Fibroblast of lung (primary cell): ENCODE data around the gene TMEM97. TPM values are rescaled to one million over a fixed set of nuclear protein-coding genes. Genes with fewer than 3 reads are reported as not detected.

Experiments used
- DNase-seq, 2 donors: peaks; one replicate each; pipeline versions ENCODE4 v3.0.0 to v3.0.0-alpha.2; 2010; ENCODE audit warnings: low read depth in 2 of 2
- H2AFZ ChIP-seq: 2 replicates; pipeline ENCODE4 v1.5.1; 2012; ENCODE audit warnings: low read length, control low read depth, inconsistent platforms
- H3K27ac ChIP-seq: 2 replicates; pipeline ENCODE4 v1.5.1; 2011; ENCODE audit warnings: low read length, control low read depth; ENCODE audit not compliant: insufficient read depth
- H3K27me3 ChIP-seq: 2 replicates; pipeline ENCODE4 v1.5.1; 2011; ENCODE audit warnings: mild to moderate bottlenecking, low read length; ENCODE audit not compliant: control insufficient read depth, insufficient read depth
- H3K36me3 ChIP-seq: 2 replicates; pipeline ENCODE4 v1.5.1; 2011; ENCODE audit warnings: low read length; ENCODE audit not compliant: control insufficient read depth, insufficient read depth
- H3K4me1 ChIP-seq: 2 replicates; pipeline ENCODE4 v1.5.1; 2011; ENCODE audit warnings: low read length; ENCODE audit not compliant: control insufficient read depth, insufficient read depth; ENCODE audit errors: extremely low read depth
- H3K4me2 ChIP-seq: 2 replicates; pipeline ENCODE4 v1.5.1; 2011; ENCODE audit warnings: low read length, control low read depth; ENCODE audit not compliant: insufficient read depth; ENCODE audit errors: extremely low read depth
- H3K4me3 ChIP-seq, 4 experiments: fragments of 200-600 bp in 1 of 4; sonication (generic) in 1 of 4; replicated peaks in 1 of 4; 2 replicates each; pipeline ENCODE4 v1.5.1; 2011 to 2016; ENCODE audit warnings: low read length in 4 of 4, low read depth in 3 of 4, mild to moderate bottlenecking in 3 of 4, control low read depth in 2 of 4, inconsistent platforms in 1 of 4, mixed read lengths in 1 of 4; ENCODE audit not compliant: insufficient read depth in 1 of 4; ENCODE audit errors: control extremely low read depth in 1 of 4
- H3K79me2 ChIP-seq: 2 replicates; pipeline ENCODE4 v1.5.1; 2012; ENCODE audit warnings: mild to moderate bottlenecking, low read length, inconsistent platforms; ENCODE audit not compliant: control insufficient read depth, insufficient read depth
- H3K9ac ChIP-seq: 2 replicates; pipeline ENCODE4 v1.5.1; 2011; ENCODE audit warnings: mild to moderate bottlenecking, low read length, control low read depth; ENCODE audit not compliant: insufficient read depth
- H3K9me3 ChIP-seq: 2 replicates; pipeline ENCODE4 v1.5.1; 2012; ENCODE audit warnings: low read depth, low read length; ENCODE audit not compliant: control insufficient read depth, insufficient read depth
- H4K20me1 ChIP-seq: 2 replicates; pipeline ENCODE4 v1.5.1; 2011; ENCODE audit warnings: low read length; ENCODE audit not compliant: control insufficient read depth, insufficient read depth; ENCODE audit errors: extremely low read depth
- EZH2 ChIP-seq: IDR thresholded peaks from 2 replicates; pipeline ENCODE4 v1.5.1; 2012; ENCODE audit warnings: low read length, control low read depth, mild to moderate bottlenecking; ENCODE audit errors: missing control alignments
- polyA plus RNA-seq, 2 donors: library from polyadenylated mRNA; depleted of rRNA in 1 of 2; stranded (reverse) in 1 of 2; unstranded in 1 of 2; fragments of >200 nt; gene quantifications; 2 replicates each; pipeline ENCODE4 v1.2.1, GENCODE V29; 2011 to 2012; ENCODE audit warnings: missing spikeins in 1 of 2
- total RNA-seq: library from RNA; depleted of rRNA; stranded (reverse); fragments of >200 nt; gene quantifications from 2 replicates; pipeline ENCODE4 v1.2.1, GENCODE V29; 2014
- TF ChIP-seq, protein P1 (sequence below), 2 donors: IDR thresholded peaks in 1 of 2; conservative IDR thresholded peaks in 1 of 2; 1 replicate in 1 of 2; 2 replicates in 1 of 2; pipeline ENCODE4 v1.5.1; 2011 to 2012; ENCODE audit warnings: low read length in 2 of 2, control low read depth in 1 of 2, inconsistent platforms in 1 of 2, low read depth in 1 of 2, mild to moderate bottlenecking in 1 of 2

TMEM97 gene
- total and polyA plus RNA-seq, 2 donors (not counting 1 experiment from before 2014, with no cell fraction given) = 34.4 to 43.6 TPM

GRCh38 chr17:28293994-28294393, 25.0 kb upstream of the TMEM97 start:
- no peaks in the 10 kb centered on the region for H3K9me3 ChIP-seq
- no peaks in the 10 kb centered on the region for H4K20me1 ChIP-seq
- H3K4me1 ChIP-seq = no peaks in the 10 kb centered on the region
- H2AFZ ChIP-seq = no peak overlapping the region
- no peak overlapping the region for H3K4me2 ChIP-seq
- TF ChIP-seq, protein P1, sequence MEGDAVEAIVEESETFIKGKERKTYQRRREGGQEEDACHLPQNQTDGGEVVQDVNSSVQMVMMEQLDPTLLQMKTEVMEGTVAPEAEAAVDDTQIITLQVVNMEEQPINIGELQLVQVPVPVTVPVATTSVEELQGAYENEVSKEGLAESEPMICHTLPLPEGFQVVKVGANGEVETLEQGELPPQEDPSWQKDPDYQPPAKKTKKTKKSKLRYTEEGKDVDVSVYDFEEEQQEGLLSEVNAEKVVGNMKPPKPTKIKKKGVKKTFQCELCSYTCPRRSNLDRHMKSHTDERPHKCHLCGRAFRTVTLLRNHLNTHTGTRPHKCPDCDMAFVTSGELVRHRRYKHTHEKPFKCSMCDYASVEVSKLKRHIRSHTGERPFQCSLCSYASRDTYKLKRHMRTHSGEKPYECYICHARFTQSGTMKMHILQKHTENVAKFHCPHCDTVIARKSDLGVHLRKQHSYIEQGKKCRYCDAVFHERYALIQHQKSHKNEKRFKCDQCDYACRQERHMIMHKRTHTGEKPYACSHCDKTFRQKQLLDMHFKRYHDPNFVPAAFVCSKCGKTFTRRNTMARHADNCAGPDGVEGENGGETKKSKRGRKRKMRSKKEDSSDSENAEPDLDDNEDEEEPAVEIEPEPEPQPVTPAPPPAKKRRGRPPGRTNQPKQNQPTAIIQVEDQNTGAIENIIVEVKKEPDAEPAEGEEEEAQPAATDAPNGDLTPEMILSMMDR (conservative IDR thresholded peaks at IDR 0.05 in 1 of 2, IDR thresholded peaks at IDR 0.05 in 1 of 2; ENCODE audit: low read depth in 1 of 2, low read length in 2 of 2) = no peak
- TF ChIP-seq EZH2 = no peak
- DNase-seq = no peak
- H3K36me3 ChIP-seq = no peaks in the 10 kb centered on the region
- no peak overlapping the region for H3K4me3 ChIP-seq
- no peak overlapping the region for H3K27ac ChIP-seq
- no peak overlapping the region for H3K9ac ChIP-seq
- H3K27me3 ChIP-seq = no peaks in the 10 kb centered on the region
- H3K79me2 ChIP-seq = no peaks in the 10 kb centered on the region

DNA sequence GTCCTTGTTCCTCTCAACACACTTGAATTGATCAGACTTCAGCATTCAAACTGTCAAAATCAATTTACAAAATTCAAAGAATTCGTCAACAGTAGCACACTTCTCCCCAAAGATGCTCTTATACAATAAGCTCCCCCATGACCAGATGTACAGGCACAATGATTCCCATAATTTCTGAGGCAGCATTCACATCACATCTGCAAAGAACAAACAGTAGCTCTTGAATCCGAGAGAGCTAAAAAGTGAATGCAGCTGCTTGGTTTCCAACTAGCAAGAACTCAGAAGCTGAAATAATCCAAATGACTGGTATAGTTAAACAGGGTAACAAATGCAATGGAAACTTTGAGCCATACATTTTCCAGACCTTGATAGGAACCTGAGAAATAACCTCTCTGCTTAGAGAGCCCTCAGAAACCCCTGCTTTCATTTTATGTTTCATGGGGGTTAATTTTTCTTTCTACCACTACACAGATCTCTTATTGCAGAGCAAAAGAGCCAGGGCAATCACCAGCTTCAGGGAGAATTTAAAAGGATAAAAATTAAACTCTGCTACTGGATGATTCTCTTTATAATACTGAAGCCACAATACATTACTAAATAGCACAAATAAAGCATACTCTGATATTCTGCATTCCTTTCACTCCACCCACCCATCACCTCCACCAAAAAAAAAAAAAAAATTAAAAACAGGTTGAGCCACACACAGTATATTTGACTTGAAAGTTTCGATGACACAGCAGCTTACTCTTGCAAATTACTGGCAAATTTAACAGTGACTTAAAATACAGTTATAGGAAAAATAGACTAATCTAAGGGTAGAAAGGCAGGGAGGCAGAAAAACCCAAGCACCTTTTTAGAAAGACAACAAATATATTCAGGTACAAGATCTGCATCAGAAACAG, 23.1 kb upstream of the TMEM97 start:
- no peak overlapping the region for H3K27ac ChIP-seq
- no peak for DNase-seq
- no peak for TF ChIP-seq EZH2
- TF ChIP-seq, protein P1 (conservative IDR thresholded peaks at IDR 0.05 in 1 of 2, IDR thresholded peaks at IDR 0.05 in 1 of 2; ENCODE audit: low read depth in 1 of 2, low read length in 2 of 2) = no peak
- H3K9ac ChIP-seq = no peak overlapping the region
- H3K4me3 ChIP-seq = no peak overlapping the region
- no peak overlapping the region for H3K4me2 ChIP-seq
- H3K27me3 ChIP-seq = no peaks in the 10 kb centered on the region
- no peak overlapping the region for H2AFZ ChIP-seq
- no peaks in the 10 kb centered on the region for H3K79me2 ChIP-seq
- no peaks in the 10 kb centered on the region for H3K36me3 ChIP-seq
- no peaks in the 10 kb centered on the region for H4K20me1 ChIP-seq
- no peaks in the 10 kb centered on the region for H3K9me3 ChIP-seq
- H3K4me1 ChIP-seq = no peaks in the 10 kb centered on the region

- no peak overlapping the region for H3K9ac ChIP-seq
- no peak overlapping the region for H2AFZ ChIP-seq
- H3K27me3 ChIP-seq = no peaks in the 10 kb centered on the region
- H3K79me2 ChIP-seq = no peaks in the 10 kb centered on the region
- no peaks in the 10 kb centered on the region for H3K36me3 ChIP-seq
- H3K9me3 ChIP-seq = no peaks in the 10 kb centered on the region
- H4K20me1 ChIP-seq = no peaks in the 10 kb centered on the region
- no peak overlapping the region for H3K27ac ChIP-seq
- H3K4me1 ChIP-seq = no peaks in the 10 kb centered on the region
- TF ChIP-seq, protein P1 (conservative IDR thresholded peaks at IDR 0.05 in 1 of 2, IDR thresholded peaks at IDR 0.05 in 1 of 2; ENCODE audit: low read depth in 1 of 2, low read length in 2 of 2) = no peak
- no peak for TF ChIP-seq EZH2
- no peak overlapping the region for H3K4me3 ChIP-seq
- no peak for DNase-seq
- no peak overlapping the region for H3K4me2 ChIP-seq
Measured at GRCh38 chr17:28298449-28298848, 20.6 kb upstream of the TMEM97 start.
